ENCODE measurements around the gene DCLK2.

DNA sequence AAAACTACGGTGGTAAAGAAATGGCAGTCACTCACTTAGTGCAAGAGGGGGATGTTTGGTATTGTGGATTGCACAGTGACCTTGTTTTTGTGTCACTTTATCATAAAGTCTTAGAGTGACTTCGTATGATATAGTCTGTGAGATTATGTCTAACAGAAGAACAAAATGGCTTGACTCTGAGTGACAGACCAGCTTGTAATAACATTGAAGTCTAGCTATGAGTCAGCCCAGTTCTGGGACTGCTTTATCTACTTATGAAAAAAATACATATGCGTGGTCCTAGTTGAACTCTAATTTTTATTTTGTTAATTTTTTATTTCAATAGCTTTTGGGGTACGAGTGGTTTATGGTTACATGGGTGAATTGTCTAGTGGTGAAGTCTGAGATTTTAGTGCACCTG, 20.0 kb downstream of the DCLK2 start:
- TF ChIP-seq POLR2A (IDR thresholded peaks at IDR 0.05; ENCODE audit: low read length): no peak
- no peak for TF ChIP-seq GATA1 (IDR thresholded peaks at IDR 0.05; ENCODE audit: low read depth, low read length)

Measured in erythroblast (primary cell).